Tibial artery (tissue), 4 donors: ENCODE results near the gene ADNP2.

ENCODE experiments used
- DNase-seq, 2 donors: peaks; one replicate each; pipeline ENCODE4 v3.0.0-alpha.2; 2019
- H3K27ac ChIP-seq, 2 donors: fragments of 200-600 bp; sonication (generic) in 1 of 2; 1 replicate in 1 of 2; 2 replicates in 1 of 2; pipeline ENCODE4 v1.5.1; 2018 to 2019; ENCODE audit warnings: mild to moderate bottlenecking in 1 of 2
- H3K27me3 ChIP-seq, 2 donors: fragments of 200-600 bp; sonication (generic) in 1 of 2; one replicate each; pipeline versions ENCODE4 v1.5.1 to v1.6.0; 2016 to 2019
- H3K36me3 ChIP-seq, 3 donors: fragments of 200-600 bp; sonication (generic) in 2 of 3; one replicate each; pipeline ENCODE4 v1.5.1; 2016 to 2019; ENCODE audit warnings: mild to moderate bottlenecking in 2 of 3
- H3K4me1 ChIP-seq, 4 donors: fragments of 200-600 bp; sonication (generic) in 2 of 4; 1 replicate in 3 of 4; 2 replicates in 1 of 4; pipeline ENCODE4 v1.5.1; 2016 to 2019
- H3K4me3 ChIP-seq, 2 donors: fragments of 200-600 bp; sonication (generic) in 1 of 2; 1 replicate in 1 of 2; 2 replicates in 1 of 2; pipeline ENCODE4 v1.5.1; 2018 to 2019; ENCODE audit warnings: mild to moderate bottlenecking in 2 of 2
- H3K9me3 ChIP-seq, 3 donors: fragments of 200-600 bp; sonication (generic) in 1 of 3; one replicate each; pipeline ENCODE4 v1.5.1; 2016 to 2019
- intact Hi-C: fragments of 100-400 bp; cut with DNase I; formaldehyde crosslinking; loops from one replicate; pipeline ENCODE4 v1.15.0; 2023; ENCODE audit warnings: low total_unique reads
- TF ChIP-seq, protein P1 (sequence below), 2 experiments: fragments of 200-600 bp in 1 of 2; fragments of 450-650 bp in 1 of 2; IDR thresholded peaks; one replicate each; pipeline ENCODE4 v1.5.1; 2017 to 2019; ENCODE audit warnings: antibody characterized with exemption in 2 of 2, mild to moderate bottlenecking in 1 of 2, moderate library complexity in 1 of 2

ADNP2 gene

DNA sequence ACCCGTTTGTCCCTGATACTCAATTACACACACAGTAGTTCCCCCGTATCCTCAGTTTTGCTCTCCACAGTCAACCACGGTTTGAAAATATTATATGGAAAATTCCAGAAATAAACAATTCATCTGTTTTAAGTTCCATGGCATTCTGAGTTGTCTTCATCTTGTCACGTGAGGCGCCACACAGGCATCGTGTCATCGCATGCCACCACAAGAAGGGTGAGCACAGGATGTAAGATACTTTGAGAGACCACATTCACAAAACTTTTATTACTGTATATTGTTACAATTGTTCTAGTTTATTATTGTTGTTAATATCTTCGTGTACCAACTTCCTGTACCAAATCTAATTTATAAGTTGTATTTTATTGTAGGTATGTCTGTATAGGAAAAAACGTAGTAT lies 17.7 kb downstream of the ADNP2 start:
- Histone ChIP-seq H3K4me1 (no peaks in the 10 kb centered on the region), H3K36me3 (peaks cover 0 to 5% (median 0%) of the 10 kb centered on the region in 3 donors), H3K27ac (no peak overlapping the region), H3K9me3 (no peaks in the 10 kb centered on the region), H3K4me3 (no peak overlapping the region), H3K27me3 (no peaks in the 10 kb centered on the region)
- TF ChIP-seq, protein P1, sequence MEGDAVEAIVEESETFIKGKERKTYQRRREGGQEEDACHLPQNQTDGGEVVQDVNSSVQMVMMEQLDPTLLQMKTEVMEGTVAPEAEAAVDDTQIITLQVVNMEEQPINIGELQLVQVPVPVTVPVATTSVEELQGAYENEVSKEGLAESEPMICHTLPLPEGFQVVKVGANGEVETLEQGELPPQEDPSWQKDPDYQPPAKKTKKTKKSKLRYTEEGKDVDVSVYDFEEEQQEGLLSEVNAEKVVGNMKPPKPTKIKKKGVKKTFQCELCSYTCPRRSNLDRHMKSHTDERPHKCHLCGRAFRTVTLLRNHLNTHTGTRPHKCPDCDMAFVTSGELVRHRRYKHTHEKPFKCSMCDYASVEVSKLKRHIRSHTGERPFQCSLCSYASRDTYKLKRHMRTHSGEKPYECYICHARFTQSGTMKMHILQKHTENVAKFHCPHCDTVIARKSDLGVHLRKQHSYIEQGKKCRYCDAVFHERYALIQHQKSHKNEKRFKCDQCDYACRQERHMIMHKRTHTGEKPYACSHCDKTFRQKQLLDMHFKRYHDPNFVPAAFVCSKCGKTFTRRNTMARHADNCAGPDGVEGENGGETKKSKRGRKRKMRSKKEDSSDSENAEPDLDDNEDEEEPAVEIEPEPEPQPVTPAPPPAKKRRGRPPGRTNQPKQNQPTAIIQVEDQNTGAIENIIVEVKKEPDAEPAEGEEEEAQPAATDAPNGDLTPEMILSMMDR (IDR thresholded peaks at IDR 0.05), result no peak
- DNase-seq, result no peak
- intact Hi-C loops, result no loop called here

- no peaks in the 10 kb centered on the region for H3K4me1 ChIP-seq
- peaks cover 0 to under 1% (median 0%) of the 10 kb centered on the region in 3 donors for H3K36me3 ChIP-seq
- no peaks in the 10 kb centered on the region for H3K27me3 ChIP-seq
- H3K9me3 ChIP-seq, result no peaks in the 10 kb centered on the region
- DNase-seq, result no peak
- no peak overlapping the region for H3K27ac ChIP-seq
- TF ChIP-seq, protein P1 (IDR thresholded peaks at IDR 0.05), result no peak
- intact Hi-C loops, result no loop called here
- no peak overlapping the region for H3K4me3 ChIP-seq
These were observed 18.6 kb downstream of the ADNP2 start for GRCh38 chr18:80127635-80128034.

- Histone ChIP-seq H3K27me3 (no peaks in the 10 kb centered on the region), H3K9me3 (no peaks in the 10 kb centered on the region), H3K4me1 (no peaks in the 10 kb centered on the region), H3K27ac (no peak overlapping the region), H3K4me3 (no peak overlapping the region), H3K36me3 (peaks cover 13 to 16% (median 13%) of the 10 kb centered on the region in 3 donors)
- intact Hi-C loops, result no loop called here
- TF ChIP-seq, protein P1 (IDR thresholded peaks at IDR 0.05), result no peak
- no peak for DNase-seq
These were observed 20.8 kb downstream of the ADNP2 start for GRCh38 chr18:80129672-80130367.

GRCh38 chr18:80130555-80130954 lies 21.5 kb downstream of the ADNP2 start:
- no peaks in the 10 kb centered on the region for H3K27me3 ChIP-seq
- H3K4me3 ChIP-seq, result no peak overlapping the region
- TF ChIP-seq, protein P1 (IDR thresholded peaks at IDR 0.05), result no peak
- no peak overlapping the region for H3K27ac ChIP-seq
- intact Hi-C loops, result no loop called here
- H3K36me3 ChIP-seq, result peaks cover 16 to 19% (median 18%) of the 10 kb centered on the region in 3 donors
- no peaks in the 10 kb centered on the region for H3K9me3 ChIP-seq
- no peaks in the 10 kb centered on the region for H3K4me1 ChIP-seq
- no peak for DNase-seq

GRCh38 chr18:80132180-80132812 lies 23.2 kb downstream of the ADNP2 start:
- Histone ChIP-seq H3K27me3 (no peaks in the 10 kb centered on the region), H3K4me3 (no peak overlapping the region), H3K9me3 (no peaks in the 10 kb centered on the region), H3K27ac (no peak overlapping the region), H3K36me3 (peaks cover 34 to 36% (median 36%) of the 10 kb centered on the region in 3 donors), H3K4me1 (no peaks in the 10 kb centered on the region)
- TF ChIP-seq, protein P1 (IDR thresholded peaks at IDR 0.05), result no peak
- intact Hi-C loops, result no loop called here
- no peak for DNase-seq
